Epithelial cell of esophagus (primary cell): ENCODE results near the gene VSX1.
A peak's percentile ranks its signal among the peaks of the same experiment; 100 is the strongest.

ENCODE experiments used
- DNase-seq: peaks from one replicate; pipeline ENCODE4 v3.0.0; 2010; ENCODE audit warnings: low read depth
- H3K4me3 ChIP-seq: 2 replicates; pipeline ENCODE4 v1.5.1; 2011; ENCODE audit warnings: mild to moderate bottlenecking, low read length, control low read depth
- TF ChIP-seq, protein P1 (sequence below): IDR thresholded peaks from 2 replicates; pipeline ENCODE4 v1.5.1; 2011; ENCODE audit warnings: low read depth, mild to moderate bottlenecking, low read length, control low read depth, inconsistent platforms; ENCODE audit not compliant: insufficient read depth; ENCODE audit errors: missing control alignments

VSX1 gene

DNA sequence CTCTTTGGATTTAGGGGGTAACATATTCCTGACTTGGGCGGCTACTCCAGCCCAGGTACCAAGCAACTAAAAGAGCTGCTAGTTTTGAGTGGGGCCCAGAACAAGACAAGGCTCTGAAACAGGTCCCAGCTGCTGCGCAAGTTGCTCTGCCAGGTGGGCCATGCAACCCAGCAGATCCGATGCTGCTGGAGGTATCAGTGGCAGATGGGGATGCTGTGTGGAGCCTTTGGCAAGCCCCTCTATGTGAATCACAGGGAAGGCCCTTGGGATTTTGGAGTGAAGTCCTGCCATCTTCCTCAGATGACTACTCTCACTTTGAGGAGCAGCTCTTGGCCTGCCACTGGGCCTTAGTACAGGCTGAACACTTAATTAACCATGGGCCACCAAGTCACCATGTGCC lies 43.7 kb upstream of the VSX1 start:
- no peak for DNase-seq
- H3K4me3 ChIP-seq = no peak overlapping the region
- TF ChIP-seq, protein P1, sequence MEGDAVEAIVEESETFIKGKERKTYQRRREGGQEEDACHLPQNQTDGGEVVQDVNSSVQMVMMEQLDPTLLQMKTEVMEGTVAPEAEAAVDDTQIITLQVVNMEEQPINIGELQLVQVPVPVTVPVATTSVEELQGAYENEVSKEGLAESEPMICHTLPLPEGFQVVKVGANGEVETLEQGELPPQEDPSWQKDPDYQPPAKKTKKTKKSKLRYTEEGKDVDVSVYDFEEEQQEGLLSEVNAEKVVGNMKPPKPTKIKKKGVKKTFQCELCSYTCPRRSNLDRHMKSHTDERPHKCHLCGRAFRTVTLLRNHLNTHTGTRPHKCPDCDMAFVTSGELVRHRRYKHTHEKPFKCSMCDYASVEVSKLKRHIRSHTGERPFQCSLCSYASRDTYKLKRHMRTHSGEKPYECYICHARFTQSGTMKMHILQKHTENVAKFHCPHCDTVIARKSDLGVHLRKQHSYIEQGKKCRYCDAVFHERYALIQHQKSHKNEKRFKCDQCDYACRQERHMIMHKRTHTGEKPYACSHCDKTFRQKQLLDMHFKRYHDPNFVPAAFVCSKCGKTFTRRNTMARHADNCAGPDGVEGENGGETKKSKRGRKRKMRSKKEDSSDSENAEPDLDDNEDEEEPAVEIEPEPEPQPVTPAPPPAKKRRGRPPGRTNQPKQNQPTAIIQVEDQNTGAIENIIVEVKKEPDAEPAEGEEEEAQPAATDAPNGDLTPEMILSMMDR = no peak

DNA sequence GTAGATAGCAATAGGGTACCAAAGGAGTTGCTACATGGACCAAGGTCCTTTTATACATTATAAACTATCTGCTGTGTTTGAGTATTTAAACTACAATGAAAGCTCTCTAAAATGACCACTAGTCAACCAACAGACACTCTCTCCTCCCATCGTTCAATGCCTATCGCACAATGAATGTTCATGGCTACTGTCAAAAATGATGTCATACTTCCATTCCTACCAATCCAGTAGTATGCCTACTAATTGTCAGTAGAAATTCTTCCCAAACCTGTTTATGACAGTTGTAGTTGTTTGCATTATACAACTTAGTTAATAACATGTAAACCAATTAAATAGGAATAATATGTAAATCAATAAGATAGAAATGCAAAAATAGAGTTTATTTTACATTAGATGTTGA lies 39.0 kb upstream of the VSX1 start:
- H3K4me3 ChIP-seq = no peak overlapping the region
- no peak for DNase-seq
- TF ChIP-seq, protein P1 = no peak

DNA sequence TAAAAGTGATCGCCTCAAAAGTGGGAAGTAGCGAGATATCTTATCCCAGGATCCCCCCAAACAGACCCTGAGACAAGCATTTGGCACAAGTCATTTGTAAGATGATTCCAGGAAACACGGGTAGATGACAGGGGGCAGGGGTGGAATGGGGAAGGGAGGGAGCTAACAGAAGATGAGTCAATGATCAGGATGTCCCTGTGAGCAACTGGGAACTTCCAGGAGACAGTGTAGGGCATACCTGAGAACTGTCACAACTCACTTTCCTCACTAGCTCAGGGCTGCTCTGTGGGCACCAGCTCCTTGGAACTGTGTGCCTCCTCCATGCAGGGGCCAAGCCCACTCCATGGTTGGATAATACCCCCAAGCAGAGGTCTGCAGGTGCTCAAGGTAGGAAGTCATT lies 38.5 kb upstream of the VSX1 start:
- peak; percentile 20 for DNase-seq
- TF ChIP-seq, protein P1 = no peak
- H3K4me3 ChIP-seq = no peak overlapping the region

DNA sequence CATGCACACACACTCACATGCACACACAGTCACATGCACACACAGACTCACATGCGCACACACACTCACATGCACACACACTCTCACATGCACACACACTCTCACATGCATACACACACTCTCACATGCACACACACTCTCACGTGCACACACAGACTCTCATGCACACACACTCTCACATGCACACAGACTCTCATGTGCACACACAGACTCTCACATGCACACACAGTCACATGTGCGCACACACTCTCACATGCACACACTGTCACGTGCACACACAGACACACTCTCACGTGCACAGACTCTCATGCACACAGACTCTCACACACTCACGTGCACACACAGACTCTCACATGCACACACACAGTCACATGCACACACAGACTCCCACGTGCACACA lies 36.6 kb upstream of the VSX1 start:
- TF ChIP-seq, protein P1 = no peak
- H3K4me3 ChIP-seq = no peak overlapping the region
- DNase-seq = no peak

DNA sequence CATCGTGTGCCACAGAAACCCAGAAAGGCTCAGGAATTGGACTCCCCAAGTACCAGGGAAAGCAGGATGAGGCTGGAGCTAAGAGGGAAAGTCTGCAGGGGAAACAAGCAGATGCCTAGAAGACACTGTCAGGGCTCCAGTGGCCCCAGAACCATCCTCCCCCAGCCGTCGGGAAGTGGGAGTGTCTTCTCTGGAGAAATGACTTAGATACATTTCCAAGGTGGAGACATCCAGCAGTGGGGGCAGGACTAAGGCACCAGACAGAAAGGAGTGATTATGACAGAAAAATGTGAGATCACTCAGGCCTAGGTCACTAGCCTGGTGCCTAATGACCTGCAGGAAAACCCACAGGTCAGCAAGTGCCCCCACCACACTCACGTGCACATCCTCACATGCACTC lies 36.0 kb upstream of the VSX1 start:
- TF ChIP-seq, protein P1 = no peak
- H3K4me3 ChIP-seq = no peak overlapping the region
- DNase-seq = no peak

DNA sequence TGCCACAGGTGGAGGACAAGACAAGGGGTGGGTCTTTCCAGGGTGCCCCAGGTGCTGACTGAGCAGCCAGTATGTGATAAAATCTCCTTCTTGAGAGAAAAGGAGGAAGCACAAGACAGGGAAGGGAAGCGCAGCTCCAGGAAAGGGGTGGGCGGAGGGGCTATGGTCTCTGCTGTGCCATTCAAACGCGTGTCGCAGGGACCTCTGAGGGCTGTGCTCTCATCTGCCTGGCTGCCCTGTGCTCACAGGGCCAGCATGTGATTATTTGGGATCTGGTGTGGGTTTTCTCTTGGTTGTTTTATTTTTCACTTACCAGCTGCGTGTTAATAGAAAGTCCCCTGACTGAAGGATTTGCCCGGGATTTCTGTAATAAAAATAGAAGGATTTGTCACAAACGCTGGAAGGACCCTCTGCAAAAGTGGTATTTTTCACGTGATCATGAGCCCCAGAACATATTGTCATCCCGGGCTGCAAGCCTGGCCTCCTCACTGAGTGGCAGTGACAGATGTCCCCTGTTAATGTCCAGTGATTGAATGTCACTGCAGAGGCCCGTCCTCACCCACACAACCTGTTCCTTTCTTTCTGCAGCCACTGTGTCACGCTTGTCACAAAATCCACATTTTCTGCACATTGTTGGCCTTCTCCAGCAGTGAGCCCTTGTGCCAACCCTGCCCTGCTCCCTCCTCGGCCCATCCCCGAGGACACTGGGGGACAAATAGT lies 35.0 kb upstream of the VSX1 start:
- TF ChIP-seq, protein P1 = no peak
- DNase-seq = no peak
- H3K4me3 ChIP-seq = no peak overlapping the region

DNA sequence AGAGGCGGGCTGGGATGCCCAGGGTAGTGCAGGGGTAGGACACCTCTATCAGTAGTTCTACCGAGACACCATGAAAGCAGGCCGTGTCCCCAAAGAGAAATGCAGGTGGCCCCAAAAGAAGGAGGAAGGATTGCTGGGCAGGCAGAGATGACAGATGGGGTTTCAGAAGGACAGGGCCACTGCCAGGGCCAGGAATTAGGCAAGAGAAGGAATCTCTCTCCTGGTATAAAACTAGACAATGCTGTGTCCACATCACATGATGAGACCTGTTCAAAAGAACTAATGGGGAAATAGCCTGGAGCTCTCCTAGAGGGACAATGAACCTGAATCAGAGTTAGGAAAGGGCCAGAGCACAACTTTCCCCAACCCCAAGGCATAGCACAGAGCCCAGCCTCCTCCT lies 21.6 kb upstream of the VSX1 start:
- DNase-seq = no peak
- TF ChIP-seq, protein P1 = no peak

More for the DNA sequence above, 21.6 kb upstream of the VSX1 start:
- H3K4me3 ChIP-seq = no peak overlapping the region
